ENCODE measurements around the gene NAT8L.

NAT8L gene

DNA sequence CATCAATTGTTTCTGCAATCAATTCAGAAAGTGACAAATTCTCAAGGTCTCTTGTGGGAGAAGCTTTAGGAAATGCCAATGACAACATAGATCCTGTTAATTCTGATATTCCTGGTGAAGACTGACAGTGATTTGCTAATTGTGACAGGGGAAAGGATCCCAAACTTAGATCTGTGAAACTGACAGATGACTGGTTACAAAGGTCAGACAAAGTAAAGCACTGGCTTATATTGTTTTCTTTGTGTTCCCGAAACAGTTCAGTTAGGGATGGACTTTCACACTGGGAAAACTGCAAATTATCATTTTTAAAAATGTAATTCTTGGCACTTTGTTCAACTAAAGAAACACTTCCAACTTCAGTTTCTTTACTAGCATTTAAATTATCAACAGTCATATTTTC, 30.1 kb downstream of the NAT8L start:
- in situ Hi-C loops (cut with MboI; ENCODE audit: low sequenced_read_pairs): no loop called here

DNA sequence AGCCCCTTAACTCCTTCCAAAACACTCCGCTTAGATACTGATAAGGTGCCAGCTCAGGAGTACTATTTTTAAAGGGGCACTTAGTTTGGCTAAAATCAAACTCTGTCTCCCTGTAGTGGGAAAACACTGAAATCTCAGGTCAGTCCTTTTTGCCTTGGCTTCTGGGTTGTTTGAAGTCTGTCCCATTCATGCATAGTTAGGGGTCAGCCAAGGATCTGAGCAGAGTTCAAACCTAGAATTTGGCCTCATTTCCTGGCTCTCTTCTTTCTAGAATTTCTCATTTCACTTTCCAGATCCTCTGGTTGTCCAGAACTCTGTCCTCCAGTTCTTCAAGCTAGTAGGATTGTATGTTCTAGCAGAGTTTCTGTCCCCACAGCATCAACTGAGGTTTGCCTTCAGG, 31.5 kb downstream of the NAT8L start:
- in situ Hi-C loops (cut with MboI; ENCODE audit: low sequenced_read_pairs): no loop called here

DNA sequence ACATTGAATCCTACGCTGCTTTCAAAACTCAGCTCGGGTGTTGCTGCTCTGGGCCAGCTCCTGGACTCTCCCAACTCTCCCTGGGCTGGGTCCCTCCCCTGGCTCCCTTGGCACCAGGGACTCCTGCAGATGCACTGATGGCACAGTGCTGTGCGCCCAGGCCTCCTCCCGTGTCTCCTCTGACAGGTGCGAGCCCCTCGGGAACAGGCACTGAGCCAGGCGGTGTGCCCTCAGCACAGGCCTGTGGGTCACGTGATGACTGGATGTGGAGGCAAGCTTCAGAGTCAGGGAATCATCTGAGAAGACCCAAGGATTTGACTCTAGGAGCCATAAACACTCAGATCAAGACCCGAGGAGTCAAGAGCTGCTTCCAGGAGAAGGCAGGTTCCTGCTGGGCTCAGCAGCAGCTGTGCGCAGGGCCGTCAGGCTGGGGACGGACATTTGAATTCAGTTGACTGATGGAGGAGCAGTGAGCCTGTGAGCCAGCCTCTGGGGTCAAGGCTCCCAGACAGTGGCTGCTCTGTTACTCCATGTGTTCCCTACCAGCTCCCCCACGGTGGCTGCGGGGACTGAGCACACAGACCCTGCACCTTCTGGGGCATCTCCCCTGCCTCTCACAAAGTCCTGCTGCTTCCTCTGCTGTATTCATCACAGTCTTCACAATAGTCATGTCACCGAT, 33.0 kb downstream of the NAT8L start:
- in situ Hi-C loops (cut with MboI; ENCODE audit: low sequenced_read_pairs): no loop called here

DNA sequence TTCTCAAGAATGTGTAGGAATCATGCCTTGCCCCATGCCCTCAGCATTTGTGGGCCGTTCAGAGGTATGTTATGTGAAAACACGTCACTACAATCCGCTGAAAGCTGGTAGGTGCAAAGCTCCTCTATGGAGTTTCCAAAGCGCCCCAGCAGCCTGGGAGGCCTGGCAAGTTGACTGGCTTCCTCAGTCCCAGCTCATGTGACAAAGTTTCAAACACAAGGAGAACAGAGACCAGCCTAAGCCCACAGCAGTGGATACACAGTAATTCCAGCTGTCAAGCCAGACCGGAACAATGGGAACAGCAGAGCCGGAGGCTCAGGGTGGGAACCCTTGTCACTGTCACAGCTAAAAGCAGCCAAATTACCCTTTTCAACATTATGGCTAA, 33.5 kb downstream of the NAT8L start:
- in situ Hi-C loops (cut with MboI; ENCODE audit: low sequenced_read_pairs): no loop called here

DNA sequence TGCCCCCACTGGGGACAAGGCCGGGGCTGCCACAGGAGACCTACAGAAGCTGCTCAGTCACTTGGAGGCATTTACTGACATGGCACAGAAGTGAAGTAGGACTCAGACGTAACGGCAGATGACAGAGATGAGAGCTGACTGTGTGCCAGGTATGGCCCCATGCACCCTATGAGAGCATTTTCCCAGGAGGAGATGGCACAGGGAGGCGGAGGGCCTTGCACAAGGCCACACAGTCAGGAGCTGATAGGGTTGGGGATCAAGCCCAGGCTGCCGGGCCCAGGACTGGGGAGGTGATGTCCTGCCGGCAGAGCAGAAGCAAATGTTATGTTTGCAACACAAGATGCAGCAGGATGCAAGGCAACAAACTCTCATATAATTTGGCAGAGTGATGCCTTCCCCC, 34.1 kb downstream of the NAT8L start:
- in situ Hi-C loops (cut with MboI; ENCODE audit: low sequenced_read_pairs): no loop called here

DNA sequence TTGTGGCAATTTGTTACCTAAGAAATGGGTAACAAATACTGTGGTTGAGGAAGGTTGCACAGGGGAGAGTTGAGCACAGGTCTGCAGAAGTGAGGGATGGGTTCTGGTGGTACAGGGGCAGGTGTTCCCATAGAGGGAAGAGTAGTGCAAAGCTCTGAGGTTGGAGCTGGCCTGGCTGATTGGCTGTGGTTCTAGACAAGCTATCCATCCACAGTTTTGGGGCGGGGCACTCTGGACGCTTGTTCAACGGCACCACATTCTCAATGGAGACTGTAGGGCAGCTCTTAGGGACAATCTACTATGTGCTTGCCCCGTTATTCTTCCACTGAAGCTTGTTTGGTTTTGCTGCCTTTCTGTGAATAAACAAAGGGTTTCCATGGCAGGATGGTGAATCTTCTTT, 35.4 kb downstream of the NAT8L start:
- in situ Hi-C loops (cut with MboI; ENCODE audit: low sequenced_read_pairs): no loop called here

DNA sequence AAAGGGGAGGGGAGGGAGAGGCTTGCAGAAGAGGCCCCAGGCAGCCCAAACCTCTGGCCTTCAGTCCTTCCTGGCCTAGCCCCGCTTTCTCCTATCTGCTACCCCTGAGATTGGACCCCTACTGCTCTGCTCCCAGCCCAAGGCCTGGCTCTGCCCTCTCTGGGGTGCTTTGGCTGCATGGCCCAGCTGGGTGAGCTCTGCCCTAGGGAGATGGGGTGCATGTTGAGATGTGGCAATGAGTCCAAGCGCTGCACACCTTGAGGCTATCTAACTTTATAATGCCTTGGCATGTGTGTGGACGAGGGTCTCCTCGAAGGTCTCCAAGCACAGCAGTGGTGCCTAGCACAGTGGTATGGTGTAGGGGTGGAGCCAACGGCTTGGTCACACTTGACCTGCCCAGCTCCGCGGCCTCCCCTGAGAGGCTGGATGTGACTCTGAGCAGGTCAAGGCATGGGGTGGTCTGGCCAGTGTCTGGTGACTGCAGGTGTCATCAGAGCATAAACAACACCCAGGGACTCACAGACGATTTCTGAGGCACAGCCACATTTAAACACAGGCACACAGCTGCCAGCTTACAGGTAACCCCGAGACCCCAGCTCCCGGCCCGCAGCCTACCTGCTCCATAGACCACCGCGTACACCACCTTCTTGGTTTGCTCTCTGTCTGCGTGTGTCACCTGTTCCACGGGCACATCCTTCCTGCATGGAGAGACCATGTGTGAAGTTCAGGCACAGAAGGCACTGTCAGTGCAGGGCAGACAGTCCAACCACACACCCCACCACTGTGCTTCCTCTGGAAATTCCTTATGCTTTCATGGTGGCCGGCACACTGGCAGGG, 36.3 kb downstream of the NAT8L start:
- in situ Hi-C loops (cut with MboI; ENCODE audit: low sequenced_read_pairs): no loop called here

DNA sequence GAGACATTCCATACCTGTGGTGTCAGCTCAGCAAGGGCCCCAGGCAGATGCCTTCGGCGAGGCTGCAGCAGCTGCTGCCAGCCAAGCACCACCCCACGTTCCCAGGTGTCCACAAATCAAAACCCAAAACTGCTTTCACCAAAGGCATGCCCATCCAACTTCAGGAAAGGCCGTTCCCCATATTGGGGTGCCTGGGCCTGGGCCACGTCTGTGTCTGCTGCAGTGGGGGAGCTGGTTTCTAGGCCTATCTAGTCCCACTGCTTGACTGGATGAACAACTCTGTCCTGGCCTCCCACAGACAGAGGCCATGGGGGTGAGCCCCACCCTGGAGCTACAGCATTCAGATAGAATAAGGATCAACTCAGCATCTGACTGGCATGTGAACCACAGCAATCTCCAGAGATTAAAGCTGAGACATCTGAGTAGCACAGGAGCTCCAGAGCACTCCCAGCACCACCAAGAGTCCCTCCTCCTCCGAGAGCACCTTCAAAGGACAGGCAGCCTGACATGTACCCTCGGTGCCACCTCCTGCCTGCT, 37.0 kb downstream of the NAT8L start:
- in situ Hi-C loops (cut with MboI; ENCODE audit: low sequenced_read_pairs): no loop called here

DNA sequence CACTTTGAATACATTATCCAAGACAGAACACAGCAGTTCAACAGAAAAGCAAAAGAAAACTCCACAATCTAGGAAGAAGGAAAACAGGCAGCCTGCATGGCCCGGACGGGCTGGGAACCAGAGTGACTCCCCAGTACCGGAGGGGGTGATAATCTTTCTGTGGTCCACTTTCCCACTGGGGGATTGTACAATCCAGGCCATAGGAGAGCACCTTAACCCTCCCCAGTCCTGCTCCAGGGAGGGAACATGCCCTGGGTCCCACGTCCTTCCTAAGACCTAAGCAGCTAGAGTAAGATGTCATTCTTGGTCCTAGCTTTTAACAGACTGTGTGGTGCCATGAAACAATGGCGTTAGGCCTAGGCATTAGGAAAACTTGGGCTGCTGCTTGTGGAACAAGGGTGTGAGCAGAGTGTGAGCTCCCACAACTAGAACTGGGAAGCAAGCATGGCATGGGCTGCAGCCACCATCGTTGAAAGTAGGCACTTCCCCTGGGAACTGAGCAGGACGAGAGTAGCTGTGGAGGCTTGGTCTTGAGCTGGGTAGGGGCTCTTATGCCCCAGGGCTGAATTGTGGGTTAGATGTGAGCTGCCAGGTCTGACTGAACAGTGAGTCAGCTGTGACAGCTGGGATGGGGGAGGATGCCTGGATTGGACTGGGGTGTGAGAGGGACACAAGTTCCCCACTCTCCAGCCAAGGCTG, 42.4 kb downstream of the NAT8L start:
- in situ Hi-C loops (cut with MboI; ENCODE audit: low sequenced_read_pairs): no loop called here

DNA sequence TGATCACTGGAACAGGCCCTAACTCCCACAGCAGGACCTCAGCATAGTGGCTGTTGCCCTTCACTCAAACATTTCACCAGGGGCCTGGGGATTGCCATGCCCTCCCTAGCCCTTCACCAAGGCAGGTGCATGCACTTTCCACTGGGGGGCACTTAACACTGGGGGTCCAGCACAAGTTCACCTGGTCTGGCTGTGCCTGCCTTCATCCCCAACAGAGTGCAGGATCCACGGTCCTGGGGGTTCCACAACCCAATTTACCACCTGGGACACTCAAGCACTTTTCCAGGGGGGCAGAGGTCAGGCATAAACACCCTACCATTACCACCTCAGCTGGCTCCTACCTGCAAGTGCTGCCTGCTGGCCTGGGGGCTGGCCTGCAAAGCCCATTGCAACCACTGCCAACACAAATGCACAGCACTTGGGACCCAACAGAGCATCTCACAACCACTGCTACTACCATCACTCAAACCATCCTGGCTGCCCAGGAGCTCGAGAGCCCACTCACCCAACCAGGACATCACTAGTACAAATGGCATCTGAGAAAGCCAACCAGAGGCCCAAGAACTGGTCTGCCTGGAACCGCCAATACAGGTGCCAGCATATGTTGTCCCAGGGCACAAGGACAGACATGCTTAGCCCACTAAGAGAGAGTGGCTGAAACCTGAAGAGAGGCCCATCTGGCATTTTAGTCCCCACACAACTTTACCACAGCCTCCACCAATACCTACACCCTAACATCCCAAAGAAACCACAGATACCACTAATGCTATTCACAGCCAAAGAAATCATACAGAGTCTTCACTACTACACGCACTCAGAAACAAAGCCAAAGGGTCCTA, 43.1 kb downstream of the NAT8L start:
- in situ Hi-C loops (cut with MboI; ENCODE audit: low sequenced_read_pairs): no loop called here

DNA sequence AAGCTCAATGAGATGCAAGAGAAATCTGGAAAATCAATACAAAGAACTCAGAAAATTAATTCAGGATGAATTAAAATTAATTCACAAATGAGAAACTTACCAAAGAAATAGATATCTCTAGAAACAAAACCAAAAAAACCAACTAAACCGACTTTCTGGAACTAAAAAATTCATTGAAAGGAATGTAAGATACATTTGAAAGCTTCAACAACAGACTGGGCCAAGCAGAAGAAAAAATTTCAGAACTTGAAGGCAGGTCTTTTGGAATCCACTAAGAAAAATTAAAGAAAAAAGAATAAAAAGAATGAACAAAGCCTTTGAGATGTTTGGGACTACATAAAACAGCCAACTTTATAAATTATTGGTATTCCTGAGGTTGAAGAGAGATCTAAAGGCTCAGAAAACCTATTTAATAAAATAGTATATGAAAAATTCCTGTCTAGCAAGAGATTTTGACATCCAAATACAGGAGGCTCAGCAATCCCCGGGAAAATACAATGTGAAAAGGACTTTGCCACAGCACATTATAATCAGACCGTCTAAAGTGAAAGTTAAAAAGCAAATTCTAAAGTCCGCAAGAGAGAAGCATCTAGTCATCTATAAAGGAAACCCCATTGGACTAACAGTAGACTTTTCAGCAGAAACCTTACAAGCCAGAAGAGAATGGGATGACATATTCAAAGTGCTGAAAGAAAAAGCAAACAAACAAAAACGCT, 44.2 kb downstream of the NAT8L start:
- in situ Hi-C loops (cut with MboI; ENCODE audit: low sequenced_read_pairs): no loop called here

DNA sequence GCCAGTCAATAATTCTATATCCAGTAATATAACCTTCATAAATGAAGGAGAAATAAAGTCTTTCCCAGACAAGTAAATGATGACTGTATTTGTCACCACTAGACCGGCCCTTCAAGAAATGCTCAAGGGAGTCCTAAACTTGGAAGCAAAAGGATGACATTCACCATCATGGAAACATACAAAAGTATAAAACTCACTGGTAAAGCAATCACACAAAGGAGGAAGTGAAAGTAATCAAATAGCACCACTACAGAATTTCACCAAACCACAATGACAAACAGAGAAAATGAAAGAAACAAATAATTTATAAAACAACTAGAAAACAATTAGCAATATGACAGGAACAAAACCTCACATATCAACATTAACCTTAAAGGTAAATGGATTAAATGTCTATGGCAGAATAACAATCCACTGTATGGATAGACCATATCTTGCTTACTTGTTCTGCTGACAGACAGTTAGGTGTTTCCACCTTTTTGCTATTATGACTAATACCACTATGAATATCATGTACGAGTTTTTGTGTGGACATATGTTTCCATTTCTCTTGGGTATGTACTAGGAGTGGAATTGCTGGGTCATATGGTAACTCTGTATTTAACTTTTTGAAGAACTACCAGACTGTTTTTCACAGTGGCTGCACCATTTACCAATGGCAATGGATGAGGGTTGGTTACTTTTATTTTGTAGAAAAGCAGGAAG, 44.9 kb downstream of the NAT8L start:
- in situ Hi-C loops (cut with MboI; ENCODE audit: low sequenced_read_pairs): no loop called here

DNA sequence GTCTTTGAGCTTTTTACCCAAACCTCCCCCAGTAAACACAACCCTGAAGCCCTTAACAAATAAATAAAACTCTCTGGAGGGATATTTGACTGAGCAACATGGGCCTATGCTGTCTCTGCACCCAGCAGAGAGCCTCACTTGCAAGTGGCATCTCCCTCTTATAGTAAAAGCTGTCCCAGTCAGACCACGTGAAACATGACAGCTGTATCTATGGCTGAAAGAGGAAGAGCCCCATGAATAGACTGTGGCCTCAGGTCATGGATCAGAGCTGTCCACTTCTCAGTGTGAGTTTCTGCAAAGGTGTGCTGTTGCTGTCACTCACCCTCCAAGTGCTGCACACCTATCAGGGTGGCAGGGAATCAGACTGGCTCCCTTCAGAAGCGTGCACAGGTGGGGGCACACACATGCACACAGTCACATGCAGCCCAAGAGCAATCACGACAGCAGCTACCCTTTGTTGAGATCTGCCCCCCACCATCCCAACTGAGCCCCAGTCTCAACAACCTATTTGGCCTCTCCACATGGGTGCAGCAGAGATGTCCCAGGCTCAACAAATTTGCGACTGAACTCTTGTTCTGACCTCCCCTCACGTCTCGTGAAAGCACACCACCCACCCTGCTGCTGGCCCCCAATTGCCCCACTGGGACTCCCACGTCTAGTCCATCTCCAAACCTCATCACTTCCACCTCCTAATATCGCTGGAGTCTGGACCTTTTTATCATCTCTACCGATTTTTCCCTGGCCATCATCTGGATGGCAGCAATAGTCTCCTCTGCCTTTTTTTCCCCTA, 45.6 kb downstream of the NAT8L start:
- in situ Hi-C loops (cut with MboI; ENCODE audit: low sequenced_read_pairs): no loop called here

DNA sequence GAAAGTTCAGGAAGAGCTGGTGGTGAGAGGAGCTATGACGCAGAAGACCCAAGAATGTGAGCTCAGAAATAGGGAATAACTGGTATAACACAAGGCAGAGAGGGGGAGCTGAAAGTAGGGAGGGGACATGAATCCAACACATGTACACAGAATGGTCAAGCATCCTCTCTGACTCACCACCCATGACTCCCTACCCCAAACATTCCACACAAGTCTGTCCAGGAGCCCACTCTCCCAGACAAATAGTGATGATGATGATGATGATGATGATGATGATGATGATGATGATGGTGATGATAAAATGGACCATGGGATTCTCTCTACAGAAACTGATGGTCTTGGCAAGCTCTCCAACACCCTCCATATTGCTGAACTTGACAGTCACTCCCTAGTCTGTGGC, 46.4 kb downstream of the NAT8L start:
- in situ Hi-C loops (cut with MboI; ENCODE audit: low sequenced_read_pairs): no loop called here

DNA sequence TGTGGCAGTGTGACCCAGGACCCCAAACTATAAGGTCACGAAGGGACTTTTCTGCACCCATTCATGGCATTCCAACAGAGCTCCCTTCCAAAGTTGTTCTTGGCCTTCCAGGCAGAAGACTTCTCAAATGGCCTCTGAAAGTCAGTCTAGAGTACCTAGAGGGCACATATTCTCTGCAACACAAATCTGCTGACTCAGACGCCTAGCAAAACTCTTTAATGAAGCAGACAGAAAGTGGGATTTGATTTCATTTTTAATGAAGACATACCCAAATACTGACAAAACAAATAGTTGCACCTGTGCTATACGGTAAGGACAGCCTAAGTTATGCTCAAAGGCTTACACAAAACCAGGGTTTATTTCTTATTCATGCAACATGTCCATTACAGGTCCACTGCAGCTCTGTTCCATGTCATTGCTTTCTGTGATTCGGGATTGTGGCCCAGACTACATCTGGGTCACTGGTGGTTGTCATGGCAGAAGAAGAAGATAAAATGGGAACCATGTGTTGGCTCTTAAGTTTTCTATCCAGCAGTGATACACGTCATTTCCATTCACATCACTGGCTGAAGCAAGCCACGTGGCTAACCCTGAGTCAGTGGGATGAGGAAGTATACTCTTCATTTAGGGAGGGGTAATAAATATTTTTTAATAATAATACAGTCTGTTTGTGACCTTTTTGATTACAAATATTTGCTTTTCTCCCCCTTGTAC, 57.7 kb downstream of the NAT8L start:
- in situ Hi-C loops (cut with MboI; ENCODE audit: low sequenced_read_pairs): no loop called here

Data from hTERT RPE-1 (cell line).